Fibroblast of peridontal ligament (primary cell): Measurements from ENCODE around the gene COL24A1.
A peak's percentile ranks its signal among the peaks of the same experiment; 100 is the strongest.

Experiments
- DNase-seq: peaks from one replicate; pipeline ENCODE4 v3.0.0-alpha.2; 2010; ENCODE audit errors: extremely low read depth

The COL24A1 gene

GRCh38 chr1:85692730-85693314, 463.8 kb downstream of the COL24A1 start:
- peak; percentile 89 for DNase-seq

- DNase-seq = peak; percentile 13
Observed at GRCh38 chr1:85689775-85690404, 466.7 kb downstream of the COL24A1 start.

- DNase-seq = peak; percentile 38
Observed at GRCh38 chr1:85683292-85684025, 473.1 kb downstream of the COL24A1 start.

GRCh38 chr1:85681087-85681486, 475.5 kb downstream of the COL24A1 start:
- DNase-seq = peak; percentile 39
